A673 (cell line): ENCODE data around the gene SIMC1. TPM values are rescaled to one million over a fixed set of nuclear protein-coding genes. Genes with fewer than 3 reads are reported as not detected.

Experiments used
- BruUV-seq: library from RNA; stranded (reverse); fragments of 400-500 nt; replicated peaks from 2 replicates; lab custom pipeline; 2021; lab: Mats Ljungman, UMichigan
- CTCF ChIA-PET: fragments of 300-600 bp; sonication (Branson Sonifier 250); formaldehyde crosslinking; loops from one replicate; lab custom pipeline; 2022; ENCODE audit warnings: antibody characterized with exemption; lab: Charles Lee
- POLR2A ChIA-PET: fragments of 300-600 bp; sonication (Branson Sonifier 250); formaldehyde crosslinking; loops from one replicate; lab custom pipeline; 2022; ENCODE audit warnings: antibody characterized with exemption; ENCODE audit not compliant: low non-redundant PET; lab: Charles Lee
- DNase-seq: peaks from one replicate; pipeline ENCODE4 v3.0.0-alpha.2; 2015; ENCODE audit warnings: low spot score
- H3K27ac ChIP-seq: fragments of 200-600 bp; sonication (generic); 2 replicates; pipeline ENCODE4 v1.5.1; 2016; ENCODE audit warnings: mixed run types, low read depth, mild to moderate bottlenecking, mixed read lengths, antibody characterized with exemption, low read length; ENCODE audit not compliant: poor library complexity, severe bottlenecking
- H3K27me3 ChIP-seq: fragments of 200-600 bp; sonication (generic); replicated peaks from 2 replicates; pipeline ENCODE4 v1.6.1; 2017; ENCODE audit warnings: mixed run types, low read depth, mild to moderate bottlenecking, mixed read lengths, antibody characterized with exemption, low read length; ENCODE audit not compliant: insufficient read depth, poor library complexity
- H3K36me3 ChIP-seq: fragments of 200-600 bp; sonication (generic); 2 replicates; pipeline ENCODE4 v1.6.1; 2016; ENCODE audit warnings: mixed run types, mild to moderate bottlenecking, mixed read lengths, antibody characterized with exemption, low read length; ENCODE audit not compliant: insufficient read depth, poor library complexity, severe bottlenecking
- H3K4me1 ChIP-seq: fragments of 200-600 bp; sonication (generic); 2 replicates; pipeline ENCODE4 v1.6.1; 2017; ENCODE audit warnings: mixed run types, mild to moderate bottlenecking, mixed read lengths, antibody characterized with exemption, low read length; ENCODE audit not compliant: insufficient read depth, poor library complexity, severe bottlenecking
- H3K4me3 ChIP-seq: fragments of 200-600 bp; sonication (generic); 2 replicates; pipeline ENCODE4 v1.5.1; 2016; ENCODE audit warnings: low read depth, mixed run types, mild to moderate bottlenecking, mixed read lengths, low read length; ENCODE audit not compliant: poor library complexity, severe bottlenecking
- H3K9me3 ChIP-seq: fragments of 200-600 bp; sonication (generic); 2 replicates; pipeline ENCODE4 v1.6.1; 2016; ENCODE audit warnings: mixed run types, low read depth, mild to moderate bottlenecking, mixed read lengths, antibody characterized with exemption, low read length; ENCODE audit not compliant: poor library complexity, severe bottlenecking
- EZH2 ChIP-seq: fragments of 200-600 bp; sonication (generic); IDR thresholded peaks from 2 replicates; pipeline ENCODE4 v1.6.1; 2017; ENCODE audit warnings: borderline replicate concordance, low read depth, mild to moderate bottlenecking, mixed read lengths, antibody characterized with exemption, low read length; ENCODE audit not compliant: poor library complexity, severe bottlenecking
- intact Hi-C: fragments of 100-400 bp; cut with micrococcal nuclease; formaldehyde crosslinking; loops from one replicate; pipeline ENCODE4 v1.10.0; 2022; ENCODE audit not compliant: unreplicated experiment
- total RNA-seq: library from RNA; stranded (reverse); gene quantifications from 2 replicates; pipeline ENCODE4 v1.2.3, GENCODE V29; 2021
- TF ChIP-seq, protein P1 (sequence below): fragments of 300-800, 200-600 bp; sonication (generic); conservative IDR thresholded peaks from 2 replicates; pipeline ENCODE4 v1.5.1; 2017; ENCODE audit warnings: low read depth, mild to moderate bottlenecking, antibody characterized with exemption, low read length, moderate library complexity, mixed read lengths

SIMC1 gene
- total RNA-seq, 1 experiment from 2014 or later = 26.6 TPM

DNA sequence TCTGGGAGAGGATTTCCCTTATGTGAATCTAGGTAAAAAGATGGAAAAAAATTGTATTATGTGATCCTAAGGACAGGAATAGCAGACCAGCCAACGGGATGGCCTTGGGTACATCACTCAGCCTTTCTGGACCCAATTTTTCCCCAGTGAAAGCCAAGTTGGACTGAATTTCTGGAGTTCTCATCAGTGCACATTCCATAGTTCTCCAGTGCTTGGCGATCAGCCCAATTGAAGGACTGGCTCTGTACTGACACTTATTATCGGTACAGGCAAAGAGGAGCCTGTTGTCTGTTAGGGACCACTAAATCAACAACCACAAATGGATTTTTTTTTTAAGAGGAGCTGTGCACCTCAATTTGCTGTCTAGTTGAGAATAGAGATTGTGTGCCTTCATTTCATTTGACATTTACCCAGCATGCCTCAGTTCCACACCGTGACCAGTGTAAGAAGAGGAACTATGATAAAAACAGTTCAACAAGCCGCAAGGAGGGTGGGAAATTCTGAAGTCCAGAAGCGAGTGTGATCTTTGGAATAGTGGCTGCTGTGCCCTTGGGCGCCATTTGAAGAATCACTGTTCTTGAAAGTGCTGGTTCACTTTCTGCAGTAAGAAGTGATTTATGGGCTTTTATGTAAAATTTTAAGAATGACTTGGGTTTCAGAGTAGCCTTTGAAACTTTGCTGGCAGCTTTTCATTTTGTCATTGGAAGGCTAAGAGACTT is 135.0 kb downstream of the SIMC1 start:
- intact Hi-C loops = no loop called here
- no peak overlapping the region for H3K27ac ChIP-seq
- ChIA-PET CTCF (no interaction called here), POLR2A (no interaction called here)
- no peak overlapping the region for H3K4me3 ChIP-seq
- no peak for DNase-seq
- BruUV-seq = TSS peak; percentile 8
- no peaks in the 10 kb centered on the region for H3K9me3 ChIP-seq
- TF ChIP-seq, protein P1, sequence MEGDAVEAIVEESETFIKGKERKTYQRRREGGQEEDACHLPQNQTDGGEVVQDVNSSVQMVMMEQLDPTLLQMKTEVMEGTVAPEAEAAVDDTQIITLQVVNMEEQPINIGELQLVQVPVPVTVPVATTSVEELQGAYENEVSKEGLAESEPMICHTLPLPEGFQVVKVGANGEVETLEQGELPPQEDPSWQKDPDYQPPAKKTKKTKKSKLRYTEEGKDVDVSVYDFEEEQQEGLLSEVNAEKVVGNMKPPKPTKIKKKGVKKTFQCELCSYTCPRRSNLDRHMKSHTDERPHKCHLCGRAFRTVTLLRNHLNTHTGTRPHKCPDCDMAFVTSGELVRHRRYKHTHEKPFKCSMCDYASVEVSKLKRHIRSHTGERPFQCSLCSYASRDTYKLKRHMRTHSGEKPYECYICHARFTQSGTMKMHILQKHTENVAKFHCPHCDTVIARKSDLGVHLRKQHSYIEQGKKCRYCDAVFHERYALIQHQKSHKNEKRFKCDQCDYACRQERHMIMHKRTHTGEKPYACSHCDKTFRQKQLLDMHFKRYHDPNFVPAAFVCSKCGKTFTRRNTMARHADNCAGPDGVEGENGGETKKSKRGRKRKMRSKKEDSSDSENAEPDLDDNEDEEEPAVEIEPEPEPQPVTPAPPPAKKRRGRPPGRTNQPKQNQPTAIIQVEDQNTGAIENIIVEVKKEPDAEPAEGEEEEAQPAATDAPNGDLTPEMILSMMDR = no peak
- no peak for TF ChIP-seq EZH2
- H3K4me1 ChIP-seq = no peaks in the 10 kb centered on the region
- H3K27me3 ChIP-seq = no peaks in the 10 kb centered on the region
- no peaks in the 10 kb centered on the region for H3K36me3 ChIP-seq

DNA sequence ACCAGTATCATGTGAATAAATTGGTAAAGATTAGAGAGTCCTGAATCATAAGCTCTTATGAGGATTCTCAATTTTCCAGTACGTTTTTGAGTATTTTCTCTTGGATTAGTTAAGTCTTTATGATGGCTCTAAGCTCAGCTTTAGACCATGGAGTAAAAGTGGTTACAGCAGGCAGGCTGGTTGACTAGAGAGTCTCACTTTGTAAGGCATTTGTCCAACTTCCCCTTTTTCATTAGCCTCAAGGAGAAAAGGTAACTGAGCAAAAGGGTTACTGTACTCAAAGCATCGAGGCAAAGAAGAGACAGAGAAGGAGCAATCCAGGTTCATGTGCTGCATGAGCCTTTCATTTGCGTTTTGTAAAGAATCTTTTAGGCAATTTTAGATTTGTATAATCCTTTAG is 141.7 kb downstream of the SIMC1 start:
- no peak overlapping the region for H3K4me3 ChIP-seq
- CTCF ChIA-PET = no interaction called here
- H3K27me3 ChIP-seq = no peaks in the 10 kb centered on the region
- intact Hi-C loops = no loop called here
- POLR2A ChIA-PET = no interaction called here
- H3K9me3 ChIP-seq = no peaks in the 10 kb centered on the region
- H3K4me1 ChIP-seq = no peaks in the 10 kb centered on the region
- peaks cover 26% of the 10 kb centered on the region for H3K36me3 ChIP-seq
- TF ChIP-seq, protein P1 = no peak
- TF ChIP-seq EZH2 = no peak
- DNase-seq = no peak
- no TSS peak for BruUV-seq
- no peak overlapping the region for H3K27ac ChIP-seq

DNA sequence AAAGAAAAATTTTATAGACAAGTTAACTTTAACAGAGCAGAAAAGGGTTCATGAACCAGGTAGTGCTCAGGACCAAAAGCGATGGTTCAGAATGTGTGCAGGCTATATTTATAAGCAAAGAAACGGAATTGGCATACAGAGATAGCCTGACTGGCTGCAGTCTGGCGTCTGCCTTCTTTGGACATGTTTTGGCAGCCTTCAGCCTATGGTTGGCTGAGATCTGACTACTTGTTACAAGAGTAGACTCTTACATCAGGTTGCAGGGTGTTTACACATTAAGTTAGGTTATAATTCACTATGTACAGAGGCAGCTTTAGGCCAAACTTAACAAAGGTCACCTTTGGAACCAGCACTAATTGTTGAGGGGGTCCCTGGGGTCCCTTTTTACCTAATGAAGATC is 143.2 kb downstream of the SIMC1 start:
- Histone ChIP-seq H3K4me1 (no peaks in the 10 kb centered on the region), H3K4me3 (no peak overlapping the region), H3K36me3 (peaks cover 40% of the 10 kb centered on the region), H3K9me3 (no peaks in the 10 kb centered on the region), H3K27me3 (no peaks in the 10 kb centered on the region), H3K27ac (no peak overlapping the region)
- POLR2A ChIA-PET = no interaction called here
- BruUV-seq = no TSS peak
- CTCF ChIA-PET = no interaction called here
- no peak for DNase-seq
- intact Hi-C loops = no loop called here
- TF ChIP-seq, protein P1 = no peak
- no peak for TF ChIP-seq EZH2
